Liver (tissue), 3 donors: ENCODE data around the gene ZSWIM6.

Experiments used
- HNF4G ChIP-seq: IDR thresholded peaks from 2 replicates; pipeline ENCODE4 v1.6.1; 2016; ENCODE audit warnings: antibody characterized with exemption
- TF ChIP-seq, protein P1 (sequence below): fragments of 150-350 bp; IDR thresholded peaks from 2 replicates; pipeline ENCODE4 v1.5.1; 2017; ENCODE audit warnings: improper control_type of control experiment, low read depth, low read length; ENCODE audit not compliant: missing input control
- donor health status: healthy.
- donor health status: healthy.

GRCh38 chr5:61416420-61416819, 84.4 kb downstream of the ZSWIM6 start:
- TF ChIP-seq, protein P1, sequence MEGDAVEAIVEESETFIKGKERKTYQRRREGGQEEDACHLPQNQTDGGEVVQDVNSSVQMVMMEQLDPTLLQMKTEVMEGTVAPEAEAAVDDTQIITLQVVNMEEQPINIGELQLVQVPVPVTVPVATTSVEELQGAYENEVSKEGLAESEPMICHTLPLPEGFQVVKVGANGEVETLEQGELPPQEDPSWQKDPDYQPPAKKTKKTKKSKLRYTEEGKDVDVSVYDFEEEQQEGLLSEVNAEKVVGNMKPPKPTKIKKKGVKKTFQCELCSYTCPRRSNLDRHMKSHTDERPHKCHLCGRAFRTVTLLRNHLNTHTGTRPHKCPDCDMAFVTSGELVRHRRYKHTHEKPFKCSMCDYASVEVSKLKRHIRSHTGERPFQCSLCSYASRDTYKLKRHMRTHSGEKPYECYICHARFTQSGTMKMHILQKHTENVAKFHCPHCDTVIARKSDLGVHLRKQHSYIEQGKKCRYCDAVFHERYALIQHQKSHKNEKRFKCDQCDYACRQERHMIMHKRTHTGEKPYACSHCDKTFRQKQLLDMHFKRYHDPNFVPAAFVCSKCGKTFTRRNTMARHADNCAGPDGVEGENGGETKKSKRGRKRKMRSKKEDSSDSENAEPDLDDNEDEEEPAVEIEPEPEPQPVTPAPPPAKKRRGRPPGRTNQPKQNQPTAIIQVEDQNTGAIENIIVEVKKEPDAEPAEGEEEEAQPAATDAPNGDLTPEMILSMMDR, result no peak
- TF ChIP-seq HNF4G, result no peak
